Measurements from ENCODE around the gene HAPLN1.

DNA sequence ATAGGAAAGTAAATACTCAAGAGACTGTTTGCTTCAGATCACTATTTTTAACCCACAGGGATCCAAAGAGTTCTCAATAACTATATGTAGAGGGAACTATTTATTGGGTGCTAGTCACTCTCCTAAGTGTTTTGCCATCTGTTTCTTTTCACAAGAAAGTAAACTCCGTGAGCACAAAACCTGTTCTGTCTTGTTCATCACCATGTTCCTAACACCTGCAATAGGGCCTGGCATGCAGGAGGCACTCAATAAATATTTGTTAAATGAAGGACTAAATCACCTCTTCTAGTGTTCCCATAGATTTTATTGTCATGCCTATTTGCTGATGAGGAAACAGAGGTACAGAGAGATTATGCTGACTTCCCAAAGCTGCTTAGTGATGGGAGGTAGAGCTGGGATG lies 130.9 kb downstream of the HAPLN1 start:
- no peak for TF ChIP-seq POLR2A (IDR thresholded peaks at IDR 0.05)
- TF ChIP-seq CTCF (IDR thresholded peaks at IDR 0.05) = no peak

Measured in right lobe of liver (tissue), 4 donors.